ENCODE measurements around the gene SFT2D1.
"Not testable (repeated sequence)": the region's sequence is repeated elsewhere in the genome, so short reads cannot be mapped to it uniquely, and the experiment has no call there.

Gene SFT2D1

DNA sequence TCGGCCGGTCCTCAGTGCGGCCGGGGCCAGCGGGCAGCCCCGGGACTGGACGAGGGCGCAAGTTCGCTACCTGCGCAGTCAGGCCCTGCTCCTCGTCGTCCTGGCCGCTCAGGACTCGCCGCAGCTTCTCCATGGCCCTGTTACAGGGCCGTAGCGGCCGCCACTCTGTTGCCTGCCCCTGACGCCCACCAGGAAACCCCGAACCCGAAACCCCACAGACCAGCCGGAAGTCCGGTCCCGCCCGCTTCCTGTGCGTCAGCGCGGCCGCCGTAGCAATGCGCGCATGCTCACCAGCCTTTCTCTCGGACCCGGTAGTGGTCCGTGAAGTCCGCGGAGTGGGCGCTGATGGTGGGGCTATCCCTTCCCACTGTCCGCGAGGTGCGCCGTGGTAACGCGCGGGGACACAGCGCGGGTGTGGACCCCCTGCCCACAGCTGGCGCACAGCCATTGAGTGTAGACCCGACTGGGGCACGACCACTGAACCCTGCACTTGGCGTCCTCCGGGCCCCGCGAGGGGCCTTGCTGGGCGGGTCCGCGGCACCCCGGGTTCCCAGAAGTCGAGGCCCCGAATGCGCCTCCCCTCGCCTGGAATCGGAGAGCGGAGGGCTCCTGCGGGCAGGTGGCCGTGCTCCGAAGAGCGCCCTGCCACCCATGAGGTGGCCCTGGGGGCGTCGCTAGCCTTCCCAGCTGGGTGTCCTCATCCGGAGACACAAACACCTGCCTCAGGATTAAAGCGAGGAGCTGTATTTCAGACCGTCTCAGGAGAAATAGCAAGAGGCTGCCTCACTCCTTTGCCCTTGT, at the start of gene SFT2D1:
Gene SFT2D1 (minus strand): TSS at position 197 of the 801 bp plus-strand sequence. CDS start 64 bp downstream, at position 133.
- peak; percentile 91 for DNase-seq

DNA sequence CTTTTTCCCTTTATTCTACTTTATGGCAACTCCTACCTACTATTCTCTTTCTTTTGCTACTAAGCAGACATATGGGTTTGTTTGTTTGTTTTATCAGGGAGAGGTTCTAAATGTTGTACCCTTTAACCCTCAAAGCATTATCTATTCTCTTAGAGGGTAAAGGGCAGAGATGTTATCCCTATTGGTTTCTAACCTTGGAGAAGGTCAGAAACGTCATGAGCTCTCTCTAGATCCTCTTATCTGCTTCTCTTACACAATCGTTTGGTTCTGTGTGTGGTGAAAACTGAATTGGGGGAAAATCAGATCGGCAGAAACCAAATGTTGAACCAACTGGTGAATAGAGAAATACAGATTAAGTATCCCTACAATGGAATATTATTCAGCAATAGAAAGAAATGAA, 46.8 kb upstream of the SFT2D1 start:
- DNase-seq, result no peak

DNA sequence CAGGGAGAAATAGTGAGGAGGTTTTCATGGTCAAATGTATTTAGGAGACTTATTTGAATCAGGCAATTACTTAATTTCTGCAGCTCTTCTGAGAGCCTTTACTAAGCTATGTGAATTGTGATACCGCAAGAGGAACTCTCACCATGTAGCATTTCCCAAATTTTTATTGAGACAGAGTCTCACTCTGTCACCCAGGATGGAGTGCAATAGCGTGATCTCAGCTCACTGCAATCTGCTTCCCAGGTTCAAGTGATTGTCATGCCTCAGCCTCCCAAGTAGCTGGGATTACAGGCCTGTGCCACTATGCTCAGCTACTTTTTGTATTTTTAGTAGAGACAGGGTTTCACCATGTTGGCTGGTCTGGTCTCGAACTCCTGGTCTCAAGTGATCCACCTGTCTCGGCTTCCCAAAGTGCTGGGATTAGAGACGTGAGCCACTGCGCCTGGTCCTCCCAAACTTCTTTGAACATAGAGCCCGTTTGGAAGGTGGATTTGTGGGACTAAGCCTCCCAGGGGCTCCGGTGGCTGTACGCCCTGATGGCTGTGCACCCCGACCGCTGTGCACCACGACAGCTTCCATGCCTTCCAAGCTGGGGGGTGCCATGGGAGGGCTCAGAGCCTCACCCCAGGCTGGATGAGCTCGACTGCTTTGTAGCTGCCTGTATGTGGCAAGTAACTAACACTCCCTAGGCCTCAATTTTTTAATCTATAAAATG, 46.1 kb upstream of the SFT2D1 start:
- DNase-seq, result no peak

DNA sequence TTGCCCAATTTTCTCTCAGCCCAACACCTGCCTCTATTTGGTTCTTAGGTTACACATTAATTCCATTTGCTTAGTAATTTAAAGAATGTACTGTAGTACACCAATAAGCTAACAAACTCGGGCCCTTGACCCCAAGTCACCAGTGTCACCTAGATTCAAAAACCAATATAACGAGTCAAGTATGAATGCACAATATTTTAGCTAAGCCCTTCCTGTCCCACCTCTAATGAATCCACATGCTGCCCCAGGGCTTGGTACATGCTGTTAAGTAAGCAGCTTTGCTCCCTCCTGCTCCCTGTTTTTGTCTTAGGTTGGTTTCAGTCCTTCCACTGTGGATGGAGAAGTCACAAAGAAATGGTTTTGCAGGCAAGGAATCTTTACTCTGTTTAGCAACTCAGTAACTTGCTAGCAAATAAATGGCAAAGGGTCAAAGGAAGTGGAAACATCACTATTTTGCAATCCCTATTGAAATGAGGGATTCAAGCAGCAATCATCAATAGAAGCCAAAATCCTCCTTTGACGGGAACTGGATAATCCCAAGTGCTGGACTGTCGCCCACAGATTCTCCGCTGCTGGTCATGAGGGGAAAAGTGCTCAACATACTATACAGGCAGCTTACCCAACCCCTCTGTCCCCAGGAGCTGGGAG, 45.4 kb upstream of the SFT2D1 start:
- DNase-seq, result peak; percentile 42

- DNase-seq, result not testable (repeated sequence)
Measured at GRCh38 chr6:166387098-166387497, 44.8 kb upstream of the SFT2D1 start.

- DNase-seq, result no peak
Measured at GRCh38 chr6:166386111-166386510, 43.8 kb upstream of the SFT2D1 start.

- DNase-seq, result peak; percentile 74
Measured at GRCh38 chr6:166383802-166384363, 41.5 kb upstream of the SFT2D1 start.

- DNase-seq, result peak; percentile 98
Measured at GRCh38 chr6:166382933-166383801, 40.8 kb upstream of the SFT2D1 start, which contains the start of gene MPC1. Gene MPC1 (minus strand): TSS chr6:166382940. CDS start chr6:166382876, 64 bp downstream.

DNA sequence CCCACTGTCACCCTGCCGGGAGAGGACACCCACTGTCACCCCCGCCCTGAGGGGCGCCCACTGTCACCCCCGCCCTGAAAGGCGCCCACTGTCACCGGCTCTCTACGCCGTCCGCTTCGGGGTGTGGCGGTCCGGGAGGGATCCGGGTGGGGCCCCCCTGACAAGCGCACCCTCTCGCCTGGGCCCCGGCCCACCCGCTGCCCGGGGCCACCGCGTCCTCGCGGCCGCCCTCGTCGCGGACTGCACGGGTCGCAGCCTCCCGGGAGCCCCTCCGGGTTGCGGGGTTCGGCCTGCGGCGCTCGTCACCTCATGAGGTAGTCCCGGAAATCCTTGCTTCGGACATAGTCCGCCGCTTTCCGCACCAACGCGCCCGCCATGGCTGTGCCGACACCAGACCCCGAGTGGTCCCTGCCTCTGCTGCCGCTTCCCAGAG, 40.2 kb upstream of the SFT2D1 start:
- no peak for DNase-seq

- DNase-seq, result peak; percentile 89
Measured at GRCh38 chr6:166381733-166382499, 39.6 kb upstream of the SFT2D1 start.

GRCh38 chr6:166381381-166381732, 39.0 kb upstream of the SFT2D1 start:
- peak; percentile 53 for DNase-seq

- DNase-seq, result no peak
Measured at GRCh38 chr6:166379800-166380199, 37.5 kb upstream of the SFT2D1 start.

DNA sequence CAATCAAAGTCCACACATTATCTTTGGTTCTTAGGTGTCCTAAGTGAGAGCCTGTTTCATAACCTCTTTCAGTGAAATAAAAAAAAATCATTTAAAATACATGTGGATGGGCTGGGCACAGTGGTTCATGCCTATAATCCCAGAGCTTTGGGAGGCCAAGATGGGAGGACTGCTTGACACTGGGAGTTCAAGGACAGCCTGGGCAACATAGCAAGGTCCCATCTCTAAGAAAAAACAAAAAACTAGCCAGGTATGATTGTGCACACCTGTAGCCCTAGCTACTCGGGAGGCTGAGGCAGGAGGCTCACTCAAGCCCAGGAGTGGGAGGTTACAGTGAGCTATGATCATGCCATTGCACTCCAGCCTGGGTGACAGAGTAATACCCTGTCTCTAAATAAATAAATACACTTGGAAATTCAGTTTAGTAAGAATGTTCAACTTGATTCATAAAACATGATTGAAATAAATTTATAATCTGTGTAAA, 36.8 kb upstream of the SFT2D1 start:
- no peak for DNase-seq

- DNase-seq, result no peak
Measured at GRCh38 chr6:166377721-166378120, 35.4 kb upstream of the SFT2D1 start.

- DNase-seq, result no peak
Measured at GRCh38 chr6:166375013-166375412, 32.7 kb upstream of the SFT2D1 start.

DNA sequence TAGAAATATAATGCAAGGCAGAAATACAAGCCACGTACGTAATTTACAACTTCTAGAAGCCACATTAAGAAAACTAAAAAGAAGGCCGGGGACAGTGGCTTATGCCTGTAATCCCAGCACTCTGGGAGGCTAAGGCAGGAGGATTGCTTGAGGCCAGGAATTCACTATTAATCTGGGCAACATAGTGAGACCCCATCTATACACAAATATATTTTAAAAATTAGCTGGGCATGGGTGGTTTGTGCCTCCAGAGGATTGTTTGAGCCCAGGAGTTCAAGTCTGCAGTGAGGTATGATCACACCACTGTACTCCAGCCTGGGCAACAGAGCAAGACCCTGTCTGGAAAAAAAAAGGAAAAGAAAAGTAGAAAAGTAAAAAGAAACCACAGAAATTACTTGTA, 28.1 kb upstream of the SFT2D1 start:
- no peak for DNase-seq

DNA sequence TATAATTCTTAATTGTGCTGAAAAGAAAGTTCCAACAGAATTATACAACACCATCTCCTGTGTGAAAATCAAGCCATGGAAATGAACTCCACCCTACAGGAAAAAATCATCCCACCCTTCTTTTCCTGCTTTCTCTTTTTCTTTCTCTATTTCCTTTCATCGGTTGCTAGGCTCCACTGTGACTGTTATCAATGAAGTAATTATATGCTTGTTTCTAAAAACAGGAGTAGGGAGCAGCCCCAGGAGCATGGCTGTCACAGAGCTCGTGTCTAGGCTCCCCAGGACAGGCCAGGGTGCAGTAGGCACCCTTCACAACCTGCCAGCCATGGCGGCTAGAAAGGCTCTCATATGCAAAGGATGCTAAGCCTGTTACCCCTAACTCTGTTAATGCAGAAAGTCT, 27.4 kb upstream of the SFT2D1 start:
- DNase-seq, result no peak

GRCh38 chr6:166366921-166367320, 24.6 kb upstream of the SFT2D1 start:
- no peak for DNase-seq

DNA sequence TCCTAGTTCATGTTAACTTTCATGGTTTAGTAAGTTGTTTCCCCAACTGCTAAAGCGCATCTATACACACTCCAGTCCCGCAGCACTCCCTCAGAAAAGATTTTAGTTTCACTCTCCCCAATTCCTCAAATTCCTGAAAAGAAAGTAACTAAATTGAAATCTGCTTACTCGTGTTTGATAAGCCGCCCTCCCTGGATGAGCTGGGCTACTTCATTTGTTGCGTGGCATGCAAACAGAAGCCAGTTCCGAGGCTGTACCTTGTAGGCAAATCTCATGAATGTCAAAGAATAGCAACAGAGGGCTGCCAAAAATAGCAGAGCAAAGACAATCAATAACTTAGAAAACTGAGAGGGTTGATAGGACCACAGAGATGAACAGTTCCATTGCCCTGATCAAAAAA, 23.5 kb upstream of the SFT2D1 start:
- DNase-seq, result no peak

- no peak for DNase-seq
Measured at GRCh38 chr6:166365221-166365620, 22.9 kb upstream of the SFT2D1 start.

GRCh38 chr6:166364456-166364855, 22.1 kb upstream of the SFT2D1 start:
- no peak for DNase-seq
